Middle frontal gyrus (tissue), 1 donor: Measurements from ENCODE around the gene SMKR1.
A peak's percentile ranks its signal among the peaks of the same experiment; 100 is the strongest.
"Not testable (repeated sequence)": the region's sequence is repeated elsewhere in the genome, so short reads cannot be mapped to it uniquely, and the experiment has no call there.

ENCODE experiments used
- DNase-seq: peaks from one replicate; pipeline ENCODE4 v3.0.0-alpha.2; 2015; ENCODE audit warnings: low spot score; ENCODE audit errors: extremely low spot score

The SMKR1 gene

GRCh38 chr7:129501760-129502707 is at the start of gene SMKR1:
TSS of gene SMKR1 (plus strand) at chr7:129502531. CDS start at chr7:129502825, 294 bp downstream.
- peak; percentile 64 for DNase-seq

- no peak for DNase-seq
These were observed 49.6 kb upstream of the SMKR1 start for GRCh38 chr7:129452589-129453231.

GRCh38 chr7:129453510-129454248 is 48.7 kb upstream of the SMKR1 start:
- DNase-seq = no peak

- no peak for DNase-seq
These were observed 48.1 kb upstream of the SMKR1 start for GRCh38 chr7:129454249-129454551.

GRCh38 chr7:129456421-129456820 is 45.9 kb upstream of the SMKR1 start:
- DNase-seq = no peak

- DNase-seq = no peak
These were observed 45.2 kb upstream of the SMKR1 start for GRCh38 chr7:129457101-129457500.

GRCh38 chr7:129458171-129458570 is 44.2 kb upstream of the SMKR1 start:
- no peak for DNase-seq

DNA sequence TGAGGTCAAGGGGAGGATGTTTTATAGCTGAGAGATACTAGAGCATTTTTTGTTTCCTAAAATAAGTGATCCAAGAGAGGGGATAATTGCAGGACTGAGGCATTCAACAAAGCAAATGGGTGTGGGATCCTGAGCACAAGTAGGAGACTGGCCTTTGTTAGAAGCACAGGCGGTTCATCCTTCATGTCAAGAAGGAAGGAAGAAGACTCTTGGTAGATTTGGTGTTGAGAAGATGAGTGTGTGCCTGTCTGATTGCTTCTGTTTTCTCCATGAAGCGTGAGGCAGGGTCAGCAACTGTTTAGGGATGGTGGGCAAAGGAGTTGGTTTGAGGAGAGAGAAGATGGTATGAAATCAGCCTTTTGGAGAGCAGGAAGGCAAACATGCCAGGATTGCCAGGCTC is 40.5 kb upstream of the SMKR1 start:
- DNase-seq = no peak

DNA sequence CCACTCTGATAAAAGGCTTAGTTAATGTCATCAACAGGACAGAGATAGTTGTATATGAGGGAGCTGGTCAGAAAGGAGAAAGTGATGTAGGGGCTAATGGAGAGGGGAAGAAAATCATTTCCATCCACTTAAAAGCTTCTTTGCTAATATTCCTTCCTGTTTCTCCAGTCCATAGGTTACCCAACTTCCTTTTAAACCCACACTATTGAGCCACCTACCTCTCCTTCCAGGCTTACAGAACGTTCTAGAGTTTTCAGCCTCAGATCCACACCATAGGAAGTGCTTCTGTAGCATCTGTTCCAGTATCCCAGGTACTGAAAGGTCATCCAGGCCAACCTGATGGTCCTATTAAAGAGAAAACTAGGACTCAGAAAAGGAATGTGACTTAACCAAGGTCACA is 39.9 kb upstream of the SMKR1 start:
- DNase-seq = no peak

DNA sequence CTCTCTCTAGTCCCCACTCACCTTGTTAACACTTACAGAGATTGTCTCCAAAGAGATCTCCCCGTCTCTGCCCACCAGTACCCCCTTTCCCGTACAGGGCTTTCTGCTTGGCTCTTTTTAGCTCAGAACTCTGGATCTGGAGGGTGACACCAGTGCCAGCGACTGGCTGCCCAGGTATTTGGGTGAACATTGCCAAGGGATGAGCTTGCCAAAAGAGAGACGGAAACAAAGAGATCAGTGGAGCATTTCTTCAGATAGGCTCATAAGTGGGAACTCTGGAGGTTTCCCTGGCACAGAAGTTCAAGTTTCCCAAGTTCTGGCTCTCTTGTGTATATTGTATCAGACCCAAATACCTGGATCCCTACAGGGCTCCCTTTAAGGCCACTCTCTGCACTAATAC is 38.1 kb upstream of the SMKR1 start:
- DNase-seq = no peak

- DNase-seq = no peak
These were observed 37.3 kb upstream of the SMKR1 start for GRCh38 chr7:129465080-129465479.

- DNase-seq = no peak
These were observed 35.5 kb upstream of the SMKR1 start for GRCh38 chr7:129466796-129467195.

DNA sequence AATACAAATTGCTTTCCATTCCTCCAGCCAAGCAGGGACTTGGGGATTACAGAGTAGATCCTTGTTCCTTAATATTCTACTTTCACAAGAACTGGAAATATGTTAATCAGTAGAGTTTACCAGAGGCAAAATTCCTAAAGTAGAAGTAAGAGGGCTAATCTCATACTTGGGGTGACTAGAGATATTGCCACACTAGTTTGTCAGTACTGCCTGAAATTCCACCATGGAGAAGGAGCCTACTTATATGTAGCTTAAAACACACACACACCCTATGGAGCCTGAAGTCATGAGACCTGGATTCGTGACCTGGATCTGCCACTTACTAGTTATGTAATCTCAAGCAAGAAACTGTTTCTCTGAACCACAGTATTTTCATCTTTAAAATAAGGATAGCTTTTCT is 34.2 kb upstream of the SMKR1 start:
- no peak for DNase-seq

GRCh38 chr7:129468547-129468946 is 33.8 kb upstream of the SMKR1 start:
- no peak for DNase-seq

- no peak for DNase-seq
These were observed 32.4 kb upstream of the SMKR1 start for GRCh38 chr7:129469930-129470329.

- DNase-seq = no peak
These were observed 31.9 kb upstream of the SMKR1 start for GRCh38 chr7:129470411-129470810.

DNA sequence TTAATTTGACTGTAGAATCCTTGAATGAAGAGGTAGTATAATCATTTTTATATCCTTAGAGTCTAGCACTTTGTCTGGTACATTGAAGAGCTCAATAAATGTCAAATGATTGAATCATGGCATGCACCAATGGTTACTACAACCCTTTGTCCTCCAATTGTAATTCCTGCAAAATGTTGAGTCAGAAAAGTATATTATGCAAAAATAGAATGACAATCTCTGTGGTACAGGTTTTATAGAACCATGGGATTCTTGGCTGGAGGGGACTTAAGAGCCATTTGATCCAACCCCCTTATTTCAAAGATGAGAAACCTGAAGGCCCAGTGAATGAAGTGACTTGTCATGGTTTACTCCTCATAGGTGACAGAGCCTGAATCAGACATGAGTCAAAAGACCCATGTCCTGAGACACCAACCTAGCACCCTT is 30.9 kb upstream of the SMKR1 start:
- DNase-seq = no peak

GRCh38 chr7:129475931-129476330 is 26.4 kb upstream of the SMKR1 start:
- not testable (repeated sequence) for DNase-seq

DNA sequence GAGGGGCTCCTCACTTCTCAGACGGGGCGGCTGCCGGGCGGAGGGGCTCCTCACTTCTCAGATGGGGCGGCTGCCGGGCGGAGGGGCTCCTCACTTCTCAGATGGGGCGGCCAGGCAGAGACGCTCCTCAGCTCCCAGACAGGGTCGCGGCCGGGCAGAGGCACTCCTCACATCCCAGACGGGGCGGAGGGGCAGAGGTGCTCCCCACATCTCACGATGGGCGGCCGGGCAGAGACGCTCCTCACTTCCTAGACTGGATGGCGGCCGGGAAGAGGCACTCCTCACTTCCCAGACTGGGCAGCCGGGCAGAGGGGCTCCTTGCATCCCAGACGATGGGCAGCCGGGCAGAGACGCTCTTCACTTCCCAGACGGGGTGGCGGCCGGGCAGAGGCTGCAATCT is 25.9 kb upstream of the SMKR1 start:
- not testable (repeated sequence) for DNase-seq

DNA sequence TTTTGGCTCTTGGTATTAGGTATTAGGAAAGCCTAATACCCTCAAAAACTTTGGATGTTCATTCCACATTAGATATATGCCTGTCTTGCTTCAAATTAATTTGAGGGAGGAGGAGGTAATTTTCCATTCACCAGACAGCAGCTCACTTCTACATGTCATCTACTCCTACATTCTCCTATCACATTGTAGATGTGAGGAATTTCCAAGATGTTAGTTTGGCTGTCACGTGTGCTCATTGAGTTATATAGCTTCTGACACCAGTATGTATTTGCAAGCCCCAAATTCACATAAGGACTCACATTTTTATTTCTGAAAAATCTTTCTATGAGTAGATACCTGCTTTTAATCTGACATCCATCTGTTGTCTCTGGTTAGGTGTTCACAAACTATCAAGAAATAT is 22.5 kb upstream of the SMKR1 start:
- DNase-seq = no peak

- no peak for DNase-seq
These were observed 21.5 kb upstream of the SMKR1 start for GRCh38 chr7:129480674-129481363.
